ENCODE data around the gene ALG5. TPM values are rescaled to one million over a fixed set of nuclear protein-coding genes. Genes with fewer than 3 reads are reported as not detected.

Gene ALG5
- total RNA-seq, 1 donor from 2014 or later, result 18.9 TPM

DNA sequence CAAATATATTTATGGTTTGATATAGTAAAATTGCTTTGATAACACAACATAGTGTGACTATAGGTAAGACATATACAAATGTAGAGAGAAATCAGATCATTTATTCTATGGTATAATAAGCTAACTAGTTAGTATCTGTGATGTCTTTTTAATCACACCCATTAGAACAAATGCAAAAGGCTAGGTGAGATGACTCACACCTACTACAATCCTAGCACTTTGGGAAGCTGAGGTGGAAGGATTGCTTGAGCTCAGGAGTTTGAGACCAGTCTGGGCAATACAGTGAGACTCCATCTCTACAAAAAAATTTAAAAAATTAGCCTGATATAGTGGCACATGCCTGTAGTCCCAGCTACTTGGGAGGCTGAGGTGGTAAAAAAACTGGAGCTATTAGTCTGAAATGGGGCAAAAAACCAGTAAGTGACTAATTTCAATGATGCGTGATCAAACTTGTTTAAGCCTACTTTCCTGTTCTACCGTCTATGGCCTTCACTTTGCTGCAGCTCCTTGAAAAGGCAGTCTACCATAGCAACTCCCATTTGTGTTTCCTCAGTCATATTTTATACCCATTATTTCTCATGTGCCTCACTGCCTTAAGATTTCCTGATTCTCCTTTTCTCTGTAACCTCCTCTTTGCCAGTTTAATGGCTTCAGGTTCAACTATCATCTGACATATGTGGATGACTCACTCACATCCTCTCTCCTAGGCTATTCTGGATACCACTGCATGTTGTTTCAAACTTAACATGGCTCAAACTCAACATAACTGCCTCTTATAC, 12.5 kb downstream of the ALG5 start:
- H3K27me3 ChIP-seq, result no peaks in the 10 kb centered on the region
- intact Hi-C loops (cut with DNase I), result no loop called here
- H3K4me3 ChIP-seq, result no peak overlapping the region
- TF ChIP-seq POLR2A (IDR thresholded peaks at IDR 0.05) (no peak), POLR2AphosphoS5 (IDR thresholded peaks at IDR 0.05; ENCODE audit: insufficient read depth in 1 of 2, low read depth in 1 of 2) (no peak)
- TF ChIP-seq, protein P1, sequence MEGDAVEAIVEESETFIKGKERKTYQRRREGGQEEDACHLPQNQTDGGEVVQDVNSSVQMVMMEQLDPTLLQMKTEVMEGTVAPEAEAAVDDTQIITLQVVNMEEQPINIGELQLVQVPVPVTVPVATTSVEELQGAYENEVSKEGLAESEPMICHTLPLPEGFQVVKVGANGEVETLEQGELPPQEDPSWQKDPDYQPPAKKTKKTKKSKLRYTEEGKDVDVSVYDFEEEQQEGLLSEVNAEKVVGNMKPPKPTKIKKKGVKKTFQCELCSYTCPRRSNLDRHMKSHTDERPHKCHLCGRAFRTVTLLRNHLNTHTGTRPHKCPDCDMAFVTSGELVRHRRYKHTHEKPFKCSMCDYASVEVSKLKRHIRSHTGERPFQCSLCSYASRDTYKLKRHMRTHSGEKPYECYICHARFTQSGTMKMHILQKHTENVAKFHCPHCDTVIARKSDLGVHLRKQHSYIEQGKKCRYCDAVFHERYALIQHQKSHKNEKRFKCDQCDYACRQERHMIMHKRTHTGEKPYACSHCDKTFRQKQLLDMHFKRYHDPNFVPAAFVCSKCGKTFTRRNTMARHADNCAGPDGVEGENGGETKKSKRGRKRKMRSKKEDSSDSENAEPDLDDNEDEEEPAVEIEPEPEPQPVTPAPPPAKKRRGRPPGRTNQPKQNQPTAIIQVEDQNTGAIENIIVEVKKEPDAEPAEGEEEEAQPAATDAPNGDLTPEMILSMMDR (IDR thresholded peaks at IDR 0.05), result no peak
- no peak for DNase-seq (ENCODE audit: extremely low spot score in 2 of 2)
- peaks cover 0 to 37% of the 10 kb centered on the region in 2 donors for H3K36me3 ChIP-seq
- no peaks in the 10 kb centered on the region for H3K9me3 ChIP-seq
- no peaks in the 10 kb centered on the region for H3K4me1 ChIP-seq
- H3K27ac ChIP-seq, result no peak overlapping the region

DNA sequence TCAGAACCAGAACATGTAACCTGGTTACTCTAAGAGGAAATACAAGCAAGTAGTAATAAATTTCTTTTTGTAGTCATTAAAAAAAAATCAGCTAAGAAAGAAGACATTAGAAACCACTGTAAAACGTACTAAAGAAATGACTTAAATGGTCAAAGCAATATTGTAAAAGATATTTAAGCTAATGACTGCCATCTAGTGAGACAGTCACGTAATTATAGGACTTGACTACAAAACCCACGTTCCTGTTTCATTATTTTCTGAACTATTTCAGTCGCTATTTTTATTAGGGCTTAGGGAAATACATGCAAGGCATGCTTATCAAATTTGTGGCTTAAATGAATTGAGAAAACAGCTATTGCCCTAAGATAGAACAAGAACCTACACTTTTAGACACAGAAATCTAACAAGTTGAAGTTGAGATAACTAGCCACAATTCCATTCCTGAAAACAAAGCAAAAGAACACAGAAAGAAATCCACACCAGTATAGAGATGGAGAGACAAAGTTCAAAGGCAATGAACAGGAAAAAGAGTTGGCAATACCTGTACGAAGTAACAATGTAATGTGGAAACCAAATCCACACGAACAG, 17.9 kb downstream of the ALG5 start:
- Histone ChIP-seq H3K9me3 (no peaks in the 10 kb centered on the region), H3K4me1 (no peaks in the 10 kb centered on the region), H3K4me3 (no peak overlapping the region), H3K36me3 (peaks cover 0 to 22% of the 10 kb centered on the region in 2 donors), H3K27ac (no peak overlapping the region), H3K27me3 (no peaks in the 10 kb centered on the region)
- no peak for DNase-seq (ENCODE audit: extremely low spot score in 2 of 2)
- intact Hi-C loops (cut with DNase I), result loop anchor here (5.0 kb wide), 1 partner anchor 124 kb away; no protein-coding TSS in a partner anchor
- TF ChIP-seq, protein P1 (IDR thresholded peaks at IDR 0.05), result peak; percentile 11 to 52 (median 28)
- TF ChIP-seq POLR2A (IDR thresholded peaks at IDR 0.05), result no peak

DNA sequence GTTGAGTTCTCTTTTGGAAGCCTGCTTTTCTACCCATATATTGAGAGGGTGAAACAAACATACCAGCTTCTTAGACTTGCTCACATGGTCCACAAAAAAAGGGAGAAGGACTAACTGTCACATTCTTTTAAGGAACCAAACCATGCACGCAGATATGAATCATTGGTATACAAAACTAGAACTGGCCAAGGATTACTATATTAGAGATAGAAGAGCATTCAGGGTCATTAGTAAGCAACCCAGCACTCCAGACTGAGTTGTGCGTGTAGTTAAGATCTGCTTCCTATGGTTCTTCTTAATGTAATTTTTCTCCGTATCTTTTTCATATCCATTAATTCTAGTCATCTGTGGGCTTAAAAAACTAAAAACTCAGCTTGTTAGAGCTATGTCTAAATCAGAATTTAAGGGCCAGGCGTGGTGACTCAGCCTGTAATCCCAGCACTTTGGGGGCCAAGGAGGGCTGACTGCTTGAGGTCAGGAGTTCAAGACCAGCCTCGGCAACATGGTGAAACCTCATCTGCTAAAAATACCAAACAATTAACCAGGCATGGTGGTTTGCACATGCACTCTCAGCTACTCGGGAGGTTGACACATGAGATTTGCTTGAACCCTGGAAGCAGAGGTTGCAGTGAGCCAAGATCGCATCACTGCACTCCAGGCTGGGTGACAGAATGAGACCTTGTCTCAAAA, 19.6 kb downstream of the ALG5 start:
- TF ChIP-seq, protein P1 (IDR thresholded peaks at IDR 0.05), result no peak
- TF ChIP-seq POLR2A (IDR thresholded peaks at IDR 0.05) (no peak), POLR2AphosphoS5 (IDR thresholded peaks at IDR 0.05; ENCODE audit: insufficient read depth in 1 of 2, low read depth in 1 of 2) (no peak)
- Histone ChIP-seq H3K36me3 (peaks cover 0 to 30% of the 10 kb centered on the region in 2 donors), H3K27me3 (no peaks in the 10 kb centered on the region), H3K27ac (no peak overlapping the region), H3K9me3 (no peaks in the 10 kb centered on the region), H3K4me3 (no peak overlapping the region), H3K4me1 (no peaks in the 10 kb centered on the region)
- DNase-seq (ENCODE audit: extremely low spot score in 2 of 2), result no peak
- intact Hi-C loops (cut with DNase I), result loop anchor here (5.0 kb wide), 1 partner anchor 122 kb away; no protein-coding TSS in a partner anchor

DNA sequence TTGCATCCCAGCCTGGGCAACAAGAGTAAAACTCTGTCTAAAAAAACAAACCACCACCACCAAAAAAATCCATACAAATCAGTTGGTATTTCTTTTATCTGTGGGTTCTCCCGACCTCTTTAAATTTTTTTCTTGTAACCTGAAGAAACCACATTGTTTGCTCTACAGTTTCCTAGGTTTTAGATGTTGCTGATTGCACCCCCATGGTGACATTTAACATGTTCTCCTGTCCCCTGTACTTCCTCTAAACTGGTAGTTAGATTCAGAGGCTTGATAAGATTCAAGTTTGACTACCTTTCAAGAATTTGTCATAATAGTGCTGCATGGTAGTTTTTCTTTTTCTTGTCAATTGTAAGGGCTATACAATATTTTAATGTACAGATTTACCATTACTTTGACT, 24.0 kb downstream of the ALG5 start:
- Histone ChIP-seq H3K27ac (no peak overlapping the region), H3K4me1 (no peaks in the 10 kb centered on the region), H3K4me3 (no peak overlapping the region), H3K9me3 (no peaks in the 10 kb centered on the region), H3K27me3 (no peaks in the 10 kb centered on the region), H3K36me3 (peaks cover 0 to 47% of the 10 kb centered on the region in 2 donors)
- no peak for DNase-seq (ENCODE audit: extremely low spot score in 2 of 2)
- intact Hi-C loops (cut with DNase I), result no loop called here
- no peak for TF ChIP-seq POLR2AphosphoS5 (IDR thresholded peaks at IDR 0.05; ENCODE audit: insufficient read depth in 1 of 2, low read depth in 1 of 2)
- TF ChIP-seq, protein P1 (IDR thresholded peaks at IDR 0.05), result no peak
- TF ChIP-seq POLR2A (IDR thresholded peaks at IDR 0.05), result no peak

All from vagina (tissue), 2 donors.